ENCODE results near the gene SCUBE3. TPM values are rescaled to one million over a fixed set of nuclear protein-coding genes. Genes with fewer than 3 reads are reported as not detected.

Gene SCUBE3
- total RNA-seq, 1 donor from 2014 or later, result 1.2 TPM

- no peak overlapping the region for H3K4me3 Mint-ChIP-seq (ENCODE audit: unreplicated experiment)
- no peak for TF ChIP-seq CTCF (IDR thresholded peaks at IDR 0.05; ENCODE audit: unreplicated experiment)
- peaks cover 23% of the 10 kb centered on the region for H3K36me3 Mint-ChIP-seq (ENCODE audit: low read depth, unreplicated experiment)
- no peak for DNase-seq (ENCODE audit: low spot score)
- H3K9me3 Mint-ChIP-seq (ENCODE audit: unreplicated experiment), result no peaks in the 10 kb centered on the region
- peaks cover 29% of the 10 kb centered on the region for H3K4me1 Mint-ChIP-seq (ENCODE audit: unreplicated experiment)
- no peak overlapping the region for H3K27ac Mint-ChIP-seq (ENCODE audit: unreplicated experiment)
- H3K27me3 Mint-ChIP-seq (ENCODE audit: unreplicated experiment), result peaks cover 7% of the 10 kb centered on the region
Observed at GRCh38 chr6:35239581-35239980, 25.8 kb downstream of the SCUBE3 start.

GRCh38 chr6:35240838-35241801 is 27.4 kb downstream of the SCUBE3 start:
- H3K27ac Mint-ChIP-seq (ENCODE audit: unreplicated experiment), result no peak overlapping the region
- peaks cover 8% of the 10 kb centered on the region for H3K27me3 Mint-ChIP-seq (ENCODE audit: unreplicated experiment)
- H3K4me1 Mint-ChIP-seq (ENCODE audit: unreplicated experiment), result peaks cover 29% of the 10 kb centered on the region
- H3K9me3 Mint-ChIP-seq (ENCODE audit: unreplicated experiment), result no peaks in the 10 kb centered on the region
- peaks cover 20% of the 10 kb centered on the region for H3K36me3 Mint-ChIP-seq (ENCODE audit: low read depth, unreplicated experiment)
- DNase-seq (ENCODE audit: low spot score), result peak; percentile 83
- no peak overlapping the region for H3K4me3 Mint-ChIP-seq (ENCODE audit: unreplicated experiment)
- peak; percentile 99 for TF ChIP-seq CTCF (IDR thresholded peaks at IDR 0.05; ENCODE audit: unreplicated experiment)

GRCh38 chr6:35242486-35242885 is 28.7 kb downstream of the SCUBE3 start:
- Mint-ChIP-seq H3K9me3 (ENCODE audit: unreplicated experiment) (no peaks in the 10 kb centered on the region), H3K27me3 (ENCODE audit: unreplicated experiment) (peaks cover 8% of the 10 kb centered on the region), H3K36me3 (ENCODE audit: low read depth, unreplicated experiment) (peaks cover 13% of the 10 kb centered on the region), H3K27ac (ENCODE audit: unreplicated experiment) (peak overlapping the region; percentile 30), H3K4me1 (ENCODE audit: unreplicated experiment) (peaks cover 29% of the 10 kb centered on the region), H3K4me3 (ENCODE audit: unreplicated experiment) (no peak overlapping the region)
- no peak for TF ChIP-seq CTCF (IDR thresholded peaks at IDR 0.05; ENCODE audit: unreplicated experiment)
- no peak for DNase-seq (ENCODE audit: low spot score)

- no peaks in the 10 kb centered on the region for H3K9me3 Mint-ChIP-seq (ENCODE audit: unreplicated experiment)
- H3K4me3 Mint-ChIP-seq (ENCODE audit: unreplicated experiment), result no peak overlapping the region
- no peak for DNase-seq (ENCODE audit: low spot score)
- H3K4me1 Mint-ChIP-seq (ENCODE audit: unreplicated experiment), result peaks cover 29% of the 10 kb centered on the region
- H3K27me3 Mint-ChIP-seq (ENCODE audit: unreplicated experiment), result peaks cover 8% of the 10 kb centered on the region
- no peak for TF ChIP-seq CTCF (IDR thresholded peaks at IDR 0.05; ENCODE audit: unreplicated experiment)
- peaks cover 13% of the 10 kb centered on the region for H3K36me3 Mint-ChIP-seq (ENCODE audit: low read depth, unreplicated experiment)
- no peak overlapping the region for H3K27ac Mint-ChIP-seq (ENCODE audit: unreplicated experiment)
Observed at GRCh38 chr6:35242906-35243305, 29.1 kb downstream of the SCUBE3 start.

- H3K9me3 Mint-ChIP-seq (ENCODE audit: unreplicated experiment), result no peaks in the 10 kb centered on the region
- H3K36me3 Mint-ChIP-seq (ENCODE audit: low read depth, unreplicated experiment), result peaks cover 13% of the 10 kb centered on the region
- peaks cover 24% of the 10 kb centered on the region for H3K4me1 Mint-ChIP-seq (ENCODE audit: unreplicated experiment)
- no peak overlapping the region for H3K27ac Mint-ChIP-seq (ENCODE audit: unreplicated experiment)
- no peak for DNase-seq (ENCODE audit: low spot score)
- no peak overlapping the region for H3K4me3 Mint-ChIP-seq (ENCODE audit: unreplicated experiment)
- no peak for TF ChIP-seq CTCF (IDR thresholded peaks at IDR 0.05; ENCODE audit: unreplicated experiment)
- peaks cover 6% of the 10 kb centered on the region for H3K27me3 Mint-ChIP-seq (ENCODE audit: unreplicated experiment)
Observed at GRCh38 chr6:35243386-35243958, 29.7 kb downstream of the SCUBE3 start.
